ENCODE measurements around the gene RNF166.

RNF166 gene

GRCh38 chr16:88700636-88701482 lies 5.3 kb downstream of the RNF166 start:
- H3K4me3 ChIP-seq (replicated peaks; ENCODE audit: low read depth, low read length) = no peak overlapping the region
- TF ChIP-seq, protein P1, sequence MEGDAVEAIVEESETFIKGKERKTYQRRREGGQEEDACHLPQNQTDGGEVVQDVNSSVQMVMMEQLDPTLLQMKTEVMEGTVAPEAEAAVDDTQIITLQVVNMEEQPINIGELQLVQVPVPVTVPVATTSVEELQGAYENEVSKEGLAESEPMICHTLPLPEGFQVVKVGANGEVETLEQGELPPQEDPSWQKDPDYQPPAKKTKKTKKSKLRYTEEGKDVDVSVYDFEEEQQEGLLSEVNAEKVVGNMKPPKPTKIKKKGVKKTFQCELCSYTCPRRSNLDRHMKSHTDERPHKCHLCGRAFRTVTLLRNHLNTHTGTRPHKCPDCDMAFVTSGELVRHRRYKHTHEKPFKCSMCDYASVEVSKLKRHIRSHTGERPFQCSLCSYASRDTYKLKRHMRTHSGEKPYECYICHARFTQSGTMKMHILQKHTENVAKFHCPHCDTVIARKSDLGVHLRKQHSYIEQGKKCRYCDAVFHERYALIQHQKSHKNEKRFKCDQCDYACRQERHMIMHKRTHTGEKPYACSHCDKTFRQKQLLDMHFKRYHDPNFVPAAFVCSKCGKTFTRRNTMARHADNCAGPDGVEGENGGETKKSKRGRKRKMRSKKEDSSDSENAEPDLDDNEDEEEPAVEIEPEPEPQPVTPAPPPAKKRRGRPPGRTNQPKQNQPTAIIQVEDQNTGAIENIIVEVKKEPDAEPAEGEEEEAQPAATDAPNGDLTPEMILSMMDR (IDR thresholded peaks at IDR 0.05; ENCODE audit: low read length, missing control alignments) = no peak
- DNase-seq (ENCODE audit: low read depth) = peak; percentile 92

DNA sequence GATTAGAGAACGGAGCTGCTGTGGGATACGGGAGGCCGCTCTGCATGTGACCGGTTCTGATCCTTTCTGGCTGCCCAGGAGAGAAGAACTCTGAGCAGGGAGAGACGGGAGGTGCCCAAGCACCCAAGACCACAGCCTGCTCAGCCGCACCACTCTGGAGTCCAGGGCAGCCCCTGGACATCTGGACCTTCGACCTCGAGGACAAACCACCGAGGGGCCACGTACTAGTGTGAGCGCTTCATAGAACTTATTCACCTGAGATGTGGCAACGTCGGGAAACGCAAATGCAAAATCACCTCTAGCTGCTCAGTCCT lies 5.9 kb downstream of the RNF166 start:
- TF ChIP-seq, protein P1 (IDR thresholded peaks at IDR 0.05; ENCODE audit: low read length, missing control alignments) = no peak
- DNase-seq (ENCODE audit: low read depth) = no peak
- H3K4me3 ChIP-seq (replicated peaks; ENCODE audit: low read depth, low read length) = no peak overlapping the region

GRCh38 chr16:88699180-88699579 lies 7.0 kb downstream of the RNF166 start:
- TF ChIP-seq, protein P1 (IDR thresholded peaks at IDR 0.05; ENCODE audit: low read length, missing control alignments) = no peak
- no peak overlapping the region for H3K4me3 ChIP-seq (replicated peaks; ENCODE audit: low read depth, low read length)
- no peak for DNase-seq (ENCODE audit: low read depth)

DNA sequence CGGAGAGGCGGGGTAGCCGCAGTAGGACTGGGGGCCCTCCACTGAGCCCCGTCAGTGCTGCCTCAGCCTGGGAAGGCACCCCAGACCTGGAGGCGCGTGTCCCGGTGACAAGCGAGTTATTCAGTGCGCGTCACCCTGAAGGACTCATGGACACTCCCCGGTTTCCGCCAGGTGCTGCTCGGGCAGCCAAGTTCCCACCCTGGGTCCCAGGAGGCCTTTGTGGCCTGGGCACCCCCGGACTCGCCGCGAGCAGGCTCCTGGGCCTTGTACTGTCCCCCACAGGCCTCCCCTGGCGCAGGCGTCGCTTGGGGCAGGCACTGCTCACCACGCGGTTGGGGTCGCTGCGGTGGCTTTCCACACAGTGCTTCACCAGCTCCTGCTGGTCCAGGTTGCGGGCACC lies 7.6 kb downstream of the RNF166 start:
- H3K4me3 ChIP-seq (replicated peaks; ENCODE audit: low read depth, low read length) = no peak overlapping the region
- TF ChIP-seq, protein P1 (IDR thresholded peaks at IDR 0.05; ENCODE audit: low read length, missing control alignments) = no peak
- no peak for DNase-seq (ENCODE audit: low read depth)

GRCh38 chr16:88697831-88698615 lies 8.2 kb downstream of the RNF166 start:
- DNase-seq (ENCODE audit: low read depth) = no peak
- H3K4me3 ChIP-seq (replicated peaks; ENCODE audit: low read depth, low read length) = no peak overlapping the region
- TF ChIP-seq, protein P1 (IDR thresholded peaks at IDR 0.05; ENCODE audit: low read length, missing control alignments) = peak; percentile 22

GRCh38 chr16:88697116-88697830 lies 8.9 kb downstream of the RNF166 start:
- no peak for DNase-seq (ENCODE audit: low read depth)
- TF ChIP-seq, protein P1 (IDR thresholded peaks at IDR 0.05; ENCODE audit: low read length, missing control alignments) = no peak

More at GRCh38 chr16:88697116-88697830, 8.9 kb downstream of the RNF166 start:
- H3K4me3 ChIP-seq (replicated peaks; ENCODE audit: low read depth, low read length) = no peak overlapping the region

All from fibroblast of pulmonary artery (primary cell).